ENCODE measurements around the gene C2orf80. TPM values are rescaled to one million over a fixed set of nuclear protein-coding genes. Genes with fewer than 3 reads are reported as not detected.

Gene C2orf80
- total and polyA plus RNA-seq, 2 experiments from 2014 or later = 0.92 TPM; not detected in 1

- DNase-seq (ENCODE audit: low spot score) (no peak), ATAC-seq (no peak)
- Mint-ChIP-seq H3K4me3 (no peak overlapping the region), H3K27ac (no peak overlapping the region), H3K27me3 (ENCODE audit: insufficient read depth, low read depth, poor library complexity) (peaks cover 2% of the 10 kb centered on the region), H3K4me1 (peaks cover 25% of the 10 kb centered on the region), H3K9me3 (no peaks in the 10 kb centered on the region), H3K36me3 (ENCODE audit: low read depth) (no peaks in the 10 kb centered on the region)
- no peaks in the 10 kb centered on the region for H3K36me3 ChIP-seq (ENCODE audit: insufficient read depth)
- H3K4me3 ChIP-seq = no peak overlapping the region
- H3K4me2 ChIP-seq = no peak overlapping the region
- no peak for TF ChIP-seq ETS1 (IDR thresholded peaks at IDR 0.05)
- no peak for TF ChIP-seq REST (IDR thresholded peaks at IDR 0.05; ENCODE audit: unreplicated experiment)
- no peak for TF ChIP-seq NANOG (IDR thresholded peaks at IDR 0.05; ENCODE audit: borderline replicate concordance)
- no peak for TF ChIP-seq ZNF331 (CRISPR knock-in tag; IDR thresholded peaks at IDR 0.05; ENCODE audit: low read depth)
- TF ChIP-seq CTCF (conservative IDR thresholded peaks at IDR 0.05; ENCODE audit: low read depth in 2 of 2) = no peak
- no peak for TF ChIP-seq JUNB (IDR thresholded peaks at IDR 0.05; ENCODE audit: unreplicated experiment)
- no peak for TF ChIP-seq STAT1 (IDR thresholded peaks at IDR 0.05; ENCODE audit: unreplicated experiment)
- TF ChIP-seq ZNF462 (CRISPR knock-in tag; IDR thresholded peaks at IDR 0.05) = no peak
- no peak for TF ChIP-seq EZH2phosphoT487 (IDR thresholded peaks at IDR 0.05; ENCODE audit: unreplicated experiment)
- no peak for TF ChIP-seq CREB1 (CRISPR knock-in tag; IDR thresholded peaks at IDR 0.05; ENCODE audit: low read depth)
- no peak for TF ChIP-seq EZH2 (IDR thresholded peaks at IDR 0.05; ENCODE audit: low read depth, unreplicated experiment)
- TF ChIP-seq POLR2AphosphoS5 (IDR thresholded peaks at IDR 0.05; ENCODE audit: low read depth) = no peak
- TF ChIP-seq ZNF114 (CRISPR knock-in tag; IDR thresholded peaks at IDR 0.05) = no peak
- H3K27me3 ChIP-seq (ENCODE audit: insufficient read depth) = no peaks in the 10 kb centered on the region
- no peak overlapping the region for H3K27ac ChIP-seq (ENCODE audit: low read depth)
- no peaks in the 10 kb centered on the region for H4K20me1 ChIP-seq (replicated peaks; ENCODE audit: insufficient read depth)
- no peaks in the 10 kb centered on the region for H3F3A ChIP-seq (replicated peaks; ENCODE audit: low read depth)
- H3K4me1 ChIP-seq (ENCODE audit: insufficient read depth) = peaks cover 20% of the 10 kb centered on the region
- no peaks in the 10 kb centered on the region for H3K79me2 ChIP-seq (replicated peaks; ENCODE audit: insufficient read depth)
- 0 out of 2 replicates have a peak overlapping the region, but pooled peaks have one; percentile 24 for H2AFZ ChIP-seq
- no peaks in the 10 kb centered on the region for H3K9me2 ChIP-seq (ENCODE audit: insufficient read depth)
These were observed 2.9 kb upstream of the C2orf80 start for GRCh38 chr2:208192611-208193236.

Measured in GM23338 (cell line).